OCI-LY7 (cell line): ENCODE results near the gene ZYX.
"Not testable (repeated sequence)": the region's sequence is repeated elsewhere in the genome, so short reads cannot be mapped to it uniquely, and the experiment has no call there.

Source experiments
- EZH2phosphoT487 ChIP-seq: fragments of 200-600 bp; sonication (generic); IDR thresholded peaks from 2 replicates; pipeline ENCODE4 v1.6.1; 2018; ENCODE audit warnings: low read depth, borderline replicate concordance, mild to moderate bottlenecking, mixed run types, antibody characterized with exemption, low read length, moderate library complexity, mixed read lengths
- TF ChIP-seq, protein P1 (sequence below): fragments of 200-600 bp; sonication (generic); conservative IDR thresholded peaks from 2 replicates; pipeline ENCODE4 v1.5.1; 2014; ENCODE audit warnings: mild to moderate bottlenecking, antibody characterized with exemption, low read length, moderate library complexity, mixed read lengths

DNA sequence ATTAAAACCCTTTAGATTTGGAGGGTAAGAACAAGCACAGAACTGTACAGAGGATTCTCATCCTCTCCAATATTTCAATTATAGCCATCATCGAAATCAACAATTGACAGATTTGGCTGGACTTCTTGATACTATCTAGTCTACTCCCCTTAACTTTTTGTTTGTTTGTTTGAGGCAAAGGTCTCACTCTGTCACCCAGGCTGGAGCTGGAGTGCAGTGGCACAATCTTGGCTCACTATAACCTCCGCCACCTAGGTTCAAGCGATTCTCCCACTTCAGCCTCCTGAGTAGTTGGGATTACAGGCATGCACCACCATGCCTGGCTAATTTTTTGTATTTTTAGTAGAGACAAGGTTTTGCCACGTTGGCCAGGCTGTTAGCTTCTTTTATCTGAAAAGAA is 21.1 kb downstream of the ZYX start:
- TF ChIP-seq, protein P1, sequence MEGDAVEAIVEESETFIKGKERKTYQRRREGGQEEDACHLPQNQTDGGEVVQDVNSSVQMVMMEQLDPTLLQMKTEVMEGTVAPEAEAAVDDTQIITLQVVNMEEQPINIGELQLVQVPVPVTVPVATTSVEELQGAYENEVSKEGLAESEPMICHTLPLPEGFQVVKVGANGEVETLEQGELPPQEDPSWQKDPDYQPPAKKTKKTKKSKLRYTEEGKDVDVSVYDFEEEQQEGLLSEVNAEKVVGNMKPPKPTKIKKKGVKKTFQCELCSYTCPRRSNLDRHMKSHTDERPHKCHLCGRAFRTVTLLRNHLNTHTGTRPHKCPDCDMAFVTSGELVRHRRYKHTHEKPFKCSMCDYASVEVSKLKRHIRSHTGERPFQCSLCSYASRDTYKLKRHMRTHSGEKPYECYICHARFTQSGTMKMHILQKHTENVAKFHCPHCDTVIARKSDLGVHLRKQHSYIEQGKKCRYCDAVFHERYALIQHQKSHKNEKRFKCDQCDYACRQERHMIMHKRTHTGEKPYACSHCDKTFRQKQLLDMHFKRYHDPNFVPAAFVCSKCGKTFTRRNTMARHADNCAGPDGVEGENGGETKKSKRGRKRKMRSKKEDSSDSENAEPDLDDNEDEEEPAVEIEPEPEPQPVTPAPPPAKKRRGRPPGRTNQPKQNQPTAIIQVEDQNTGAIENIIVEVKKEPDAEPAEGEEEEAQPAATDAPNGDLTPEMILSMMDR = not testable (repeated sequence)
- TF ChIP-seq EZH2phosphoT487 = not testable (repeated sequence)
